ENCODE data around the gene RBM19.

RBM19 gene

GRCh38 chr12:113967368-113967767 lies 1.2 kb upstream of the RBM19 start:
- H3K4me3 ChIP-seq (ENCODE audit: control insufficient read depth, low read depth, low read length) = no peak overlapping the region
- TF ChIP-seq CTCF (IDR thresholded peaks at IDR 0.05; ENCODE audit: control insufficient read depth, insufficient read depth, low read depth, low read length, missing control alignments) = no peak

GRCh38 chr12:113962733-113963132 lies 3.4 kb downstream of the RBM19 start:
- H3K4me3 ChIP-seq (ENCODE audit: control insufficient read depth, low read depth, low read length) = no peak overlapping the region
- no peak for DNase-seq (ENCODE audit: low read depth)
- TF ChIP-seq CTCF (IDR thresholded peaks at IDR 0.05; ENCODE audit: control insufficient read depth, insufficient read depth, low read depth, low read length, missing control alignments) = no peak

More at GRCh38 chr12:113967368-113967767, 1.2 kb upstream of the RBM19 start:
- DNase-seq (ENCODE audit: low read depth) = no peak

- TF ChIP-seq CTCF (IDR thresholded peaks at IDR 0.05; ENCODE audit: control insufficient read depth, insufficient read depth, low read depth, low read length, missing control alignments) = no peak
- H3K4me3 ChIP-seq (ENCODE audit: control insufficient read depth, low read depth, low read length) = no peak overlapping the region
- DNase-seq (ENCODE audit: low read depth) = no peak
These were observed 4.0 kb downstream of the RBM19 start for GRCh38 chr12:113961921-113962710.

GRCh38 chr12:113960030-113960429 lies 6.1 kb downstream of the RBM19 start:
- DNase-seq (ENCODE audit: low read depth) = no peak
- no peak for TF ChIP-seq CTCF (IDR thresholded peaks at IDR 0.05; ENCODE audit: control insufficient read depth, insufficient read depth, low read depth, low read length, missing control alignments)
- no peak overlapping the region for H3K4me3 ChIP-seq (ENCODE audit: control insufficient read depth, low read depth, low read length)

GRCh38 chr12:113959096-113959495 lies 7.0 kb downstream of the RBM19 start:
- DNase-seq (ENCODE audit: low read depth) = no peak
- no peak for TF ChIP-seq CTCF (IDR thresholded peaks at IDR 0.05; ENCODE audit: control insufficient read depth, insufficient read depth, low read depth, low read length, missing control alignments)
- no peak overlapping the region for H3K4me3 ChIP-seq (ENCODE audit: control insufficient read depth, low read depth, low read length)

GRCh38 chr12:113958108-113958507 lies 8.0 kb downstream of the RBM19 start:
- no peak overlapping the region for H3K4me3 ChIP-seq (ENCODE audit: control insufficient read depth, low read depth, low read length)
- TF ChIP-seq CTCF (IDR thresholded peaks at IDR 0.05; ENCODE audit: control insufficient read depth, insufficient read depth, low read depth, low read length, missing control alignments) = no peak
- DNase-seq (ENCODE audit: low read depth) = no peak
